Measurements from ENCODE around the gene KCNA10. TPM values are rescaled to one million over a fixed set of nuclear protein-coding genes. Genes with fewer than 3 reads are reported as not detected.

KCNA10 gene
- total RNA-seq, 1 experiment from 2014 or later: not detected

GRCh38 chr1:110477445-110477957 is 41.5 kb downstream of the KCNA10 start:
- no peaks in the 10 kb centered on the region for H3K9me3 Mint-ChIP-seq
- ATAC-seq (peak; percentile 68), DNase-seq (ENCODE audit: low spot score) (no peak)
- no peaks in the 10 kb centered on the region for H3K36me3 Mint-ChIP-seq
- POLR2A ChIA-PET: interaction anchor here (0.9 kb wide), 1 partner anchor 19 kb away, joined by 3 read pairs; no protein-coding TSS in a partner anchor
- TF ChIP-seq CTCF (IDR thresholded peaks at IDR 0.05) (peak; percentile 18; the same call in 1 of the 2 replicates), CREB1 (CRISPR knock-in tag; IDR thresholded peaks at IDR 0.05) (no peak)
- H3K4me1 Mint-ChIP-seq: peaks cover 28% of the 10 kb centered on the region
- CTCF ChIA-PET: interaction anchor here (1.4 to 3.1 kb wide), 5 partner anchors 12 to 22 kb away, joined by 3 to 43 read pairs (median 11); no protein-coding TSS in a partner anchor
- no peak overlapping the region for H3K4me3 Mint-ChIP-seq
- no peak overlapping the region for H3K27ac Mint-ChIP-seq
- no peaks in the 10 kb centered on the region; the same call in 1 of the 2 replicates for H3K27me3 Mint-ChIP-seq (ENCODE audit: low read depth)

GRCh38 chr1:110477041-110477440 is 41.9 kb downstream of the KCNA10 start:
- no peak for ATAC-seq
- ChIA-PET CTCF (interaction anchor here (1.4 to 3.1 kb wide), 5 partner anchors 11 to 22 kb away, joined by 3 to 43 read pairs (median 11); no protein-coding TSS in a partner anchor), POLR2A (interaction anchor here (0.9 kb wide), 1 partner anchor 19 kb away, joined by 3 read pairs; no protein-coding TSS in a partner anchor)
- H3K27ac Mint-ChIP-seq: no peak overlapping the region
- no peaks in the 10 kb centered on the region for H3K36me3 Mint-ChIP-seq
- no peak for DNase-seq (ENCODE audit: low spot score)
- peaks cover 24% of the 10 kb centered on the region for H3K4me1 Mint-ChIP-seq
- no peaks in the 10 kb centered on the region; the same call in 1 of the 2 replicates for H3K27me3 Mint-ChIP-seq (ENCODE audit: low read depth)
- H3K4me3 Mint-ChIP-seq: no peak overlapping the region
- no peaks in the 10 kb centered on the region for H3K9me3 Mint-ChIP-seq
- no peak for TF ChIP-seq ZNF532 (CRISPR knock-in tag; IDR thresholded peaks at IDR 0.05; ENCODE audit: borderline replicate concordance)
- TF ChIP-seq CREB1 (CRISPR knock-in tag; IDR thresholded peaks at IDR 0.05): no peak
- TF ChIP-seq USF2 (CRISPR knock-in tag; IDR thresholded peaks at IDR 0.05): no peak
- no peak for TF ChIP-seq E2F5 (CRISPR knock-in tag; IDR thresholded peaks at IDR 0.05)
- no peak for TF ChIP-seq ZNF671 (CRISPR knock-in tag; IDR thresholded peaks at IDR 0.05)
- TF ChIP-seq ATF6 (CRISPR knock-in tag; IDR thresholded peaks at IDR 0.05): no peak
- TF ChIP-seq ZNF512 (CRISPR knock-in tag; IDR thresholded peaks at IDR 0.05; ENCODE audit: borderline replicate concordance): no peak
- no peak for TF ChIP-seq GABPB1 (CRISPR knock-in tag; IDR thresholded peaks at IDR 0.05)
- no peak for TF ChIP-seq ATF2 (CRISPR knock-in tag; IDR thresholded peaks at IDR 0.05; ENCODE audit: borderline replicate concordance, low read depth)
- no peak for TF ChIP-seq FOXK1 (CRISPR knock-in tag; IDR thresholded peaks at IDR 0.05)
- TF ChIP-seq NFYB (CRISPR knock-in tag; conservative IDR thresholded peaks at IDR 0.05; ENCODE audit: low read depth): no peak
- TF ChIP-seq MLX (CRISPR knock-in tag; IDR thresholded peaks at IDR 0.05): no peak
- TF ChIP-seq NFE2L1 (CRISPR knock-in tag; IDR thresholded peaks at IDR 0.05): no peak
- TF ChIP-seq ZBTB43 (CRISPR knock-in tag; IDR thresholded peaks at IDR 0.05): no peak
- TF ChIP-seq ETV6 (CRISPR knock-in tag; IDR thresholded peaks at IDR 0.05): no peak

All from WTC11 (cell line).